Measurements from ENCODE around the gene ABCC4. TPM values are rescaled to one million over a fixed set of nuclear protein-coding genes. Genes with fewer than 3 reads are reported as not detected.

ABCC4 gene
- polyA plus RNA-seq (2011; rRNA removed) (110 and 140 TPM in 2 replicates), polyA minus RNA-seq (2011; rRNA and poly(A)+ RNA removed) (244 and 289 TPM in 2 replicates)

- peak; percentile 27 for DNase-seq (ENCODE audit: low read depth, low spot score)
- ChIA-PET CTCF (interaction anchor here (0.7 to 11.5 kb wide), 5 partner anchors 15 to 111 kb away, joined by 3 to 110 read pairs (median 4); no protein-coding TSS in a partner anchor), POLR2A (interaction anchor here (0.8 to 1.3 kb wide), 5 partner anchors 26 to 112 kb away, joined by 3 to 9 read pairs (median 4); no protein-coding TSS in a partner anchor)
- Histone ChIP-seq H3K27me3 (ENCODE audit: control insufficient read depth, insufficient read depth, low read length) (no peaks in the 10 kb centered on the region), H3K4me3 (ENCODE audit: low read depth, low read length) (peak within 1 kb of the TSS; percentile 85), H3K9me3 (ENCODE audit: control insufficient read depth, insufficient read depth, low read length) (peaks cover 2% of the 10 kb centered on the region; the same call in 1 of the 2 replicates), H3K27ac (ENCODE audit: low read depth, low read length) (peak within 1 kb of the TSS; percentile 73)
- TF ChIP-seq CTCF (IDR thresholded peaks at IDR 0.05; ENCODE audit: low read depth, low read length): no peak
Observed at GRCh38 chr13:95301183-95301967, at the start of gene ABCC4. Gene ABCC4 (minus strand): TSS chr13:95301451. CDS start chr13:95301314, 137 bp downstream.

GRCh38 chr13:95349267-95349666 is 48.0 kb upstream of the ABCC4 start:
- no peak for DNase-seq (ENCODE audit: low read depth, low spot score)
- CTCF ChIA-PET: interaction anchor here (1.6 to 1.8 kb wide), 2 partner anchors 32 to 160 kb away, joined by 6 to 7 read pairs; no protein-coding TSS in a partner anchor
- Histone ChIP-seq H3K27ac (ENCODE audit: low read depth, low read length) (no peak overlapping the region), H3K4me3 (ENCODE audit: low read depth, low read length) (no peak overlapping the region), H3K27me3 (ENCODE audit: control insufficient read depth, insufficient read depth, low read length) (no peaks in the 10 kb centered on the region), H3K9me3 (ENCODE audit: control insufficient read depth, insufficient read depth, low read length) (no peaks in the 10 kb centered on the region)
- POLR2A ChIA-PET: no interaction called here
- no peak for TF ChIP-seq CTCF (IDR thresholded peaks at IDR 0.05; ENCODE audit: low read depth, low read length)

GRCh38 chr13:95343944-95344343 is 42.7 kb upstream of the ABCC4 start:
- Histone ChIP-seq H3K27ac (ENCODE audit: low read depth, low read length) (no peak overlapping the region), H3K4me3 (ENCODE audit: low read depth, low read length) (no peak overlapping the region), H3K27me3 (ENCODE audit: control insufficient read depth, insufficient read depth, low read length) (no peaks in the 10 kb centered on the region), H3K9me3 (ENCODE audit: control insufficient read depth, insufficient read depth, low read length) (no peaks in the 10 kb centered on the region)
- ChIA-PET CTCF (no interaction called here), POLR2A (no interaction called here)
- DNase-seq (ENCODE audit: low read depth, low spot score): no peak
- TF ChIP-seq CTCF (IDR thresholded peaks at IDR 0.05; ENCODE audit: low read depth, low read length): no peak

GRCh38 chr13:95341441-95341840 is 40.2 kb upstream of the ABCC4 start:
- Histone ChIP-seq H3K27me3 (ENCODE audit: control insufficient read depth, insufficient read depth, low read length) (no peaks in the 10 kb centered on the region), H3K9me3 (ENCODE audit: control insufficient read depth, insufficient read depth, low read length) (no peaks in the 10 kb centered on the region), H3K4me3 (ENCODE audit: low read depth, low read length) (no peak overlapping the region), H3K27ac (ENCODE audit: low read depth, low read length) (no peak overlapping the region)
- ChIA-PET POLR2A (no interaction called here), CTCF (interaction anchor here (1.3 kb wide), 2 partner anchors 12 to 150 kb away, joined by 3 to 5 read pairs; no protein-coding TSS in a partner anchor)
- no peak for DNase-seq (ENCODE audit: low read depth, low spot score)
- TF ChIP-seq CTCF (IDR thresholded peaks at IDR 0.05; ENCODE audit: low read depth, low read length): no peak

GRCh38 chr13:95338905-95339304 is 37.7 kb upstream of the ABCC4 start:
- CTCF ChIA-PET: interaction anchor here (2.9 kb wide), 1 partner anchor 150 kb away, joined by 10 read pairs; no protein-coding TSS in a partner anchor

More at GRCh38 chr13:95338905-95339304, 37.7 kb upstream of the ABCC4 start:
- Histone ChIP-seq H3K4me3 (ENCODE audit: low read depth, low read length) (no peak overlapping the region), H3K27ac (ENCODE audit: low read depth, low read length) (no peak overlapping the region), H3K9me3 (ENCODE audit: control insufficient read depth, insufficient read depth, low read length) (no peaks in the 10 kb centered on the region), H3K27me3 (ENCODE audit: control insufficient read depth, insufficient read depth, low read length) (no peaks in the 10 kb centered on the region)
- TF ChIP-seq CTCF (IDR thresholded peaks at IDR 0.05; ENCODE audit: low read depth, low read length): no peak
- no peak for DNase-seq (ENCODE audit: low read depth, low spot score)
- POLR2A ChIA-PET: no interaction called here

All from AG04450 (cell line).